Measurements from ENCODE around the gene KDM7A.
A peak's percentile ranks its signal among the peaks of the same experiment; 100 is the strongest.
"Not testable (repeated sequence)": the region's sequence is repeated elsewhere in the genome, so short reads cannot be mapped to it uniquely, and the experiment has no call there.

The KDM7A gene

DNA sequence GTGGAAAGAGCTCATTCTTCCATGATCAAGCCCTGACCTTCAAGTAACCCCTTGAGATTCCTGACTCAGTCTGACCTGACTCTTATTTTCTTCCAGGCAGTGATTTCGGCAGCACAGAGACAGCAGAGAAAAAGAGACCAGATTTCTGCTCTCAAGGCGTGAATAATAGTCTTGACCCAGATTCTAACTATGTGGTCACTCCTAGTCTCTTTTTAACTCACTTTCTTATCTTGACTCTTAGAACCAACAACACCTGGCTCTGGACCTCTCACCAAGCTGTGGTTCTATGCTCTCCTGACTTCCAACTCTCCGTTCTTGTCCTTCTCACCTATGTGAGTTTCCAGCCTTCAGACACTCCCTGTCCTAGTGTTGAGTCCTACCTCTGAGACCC is 36.9 kb upstream of the KDM7A start:
- Histone ChIP-seq H3K4me3 (ENCODE audit: low read length) (no peak overlapping the region), H3K27me3 (ENCODE audit: control insufficient read depth, insufficient read depth, low read length) (no peaks in the 10 kb centered on the region), H3K36me3 (ENCODE audit: control insufficient read depth, insufficient read depth, low read length) (no peaks in the 10 kb centered on the region)

DNA sequence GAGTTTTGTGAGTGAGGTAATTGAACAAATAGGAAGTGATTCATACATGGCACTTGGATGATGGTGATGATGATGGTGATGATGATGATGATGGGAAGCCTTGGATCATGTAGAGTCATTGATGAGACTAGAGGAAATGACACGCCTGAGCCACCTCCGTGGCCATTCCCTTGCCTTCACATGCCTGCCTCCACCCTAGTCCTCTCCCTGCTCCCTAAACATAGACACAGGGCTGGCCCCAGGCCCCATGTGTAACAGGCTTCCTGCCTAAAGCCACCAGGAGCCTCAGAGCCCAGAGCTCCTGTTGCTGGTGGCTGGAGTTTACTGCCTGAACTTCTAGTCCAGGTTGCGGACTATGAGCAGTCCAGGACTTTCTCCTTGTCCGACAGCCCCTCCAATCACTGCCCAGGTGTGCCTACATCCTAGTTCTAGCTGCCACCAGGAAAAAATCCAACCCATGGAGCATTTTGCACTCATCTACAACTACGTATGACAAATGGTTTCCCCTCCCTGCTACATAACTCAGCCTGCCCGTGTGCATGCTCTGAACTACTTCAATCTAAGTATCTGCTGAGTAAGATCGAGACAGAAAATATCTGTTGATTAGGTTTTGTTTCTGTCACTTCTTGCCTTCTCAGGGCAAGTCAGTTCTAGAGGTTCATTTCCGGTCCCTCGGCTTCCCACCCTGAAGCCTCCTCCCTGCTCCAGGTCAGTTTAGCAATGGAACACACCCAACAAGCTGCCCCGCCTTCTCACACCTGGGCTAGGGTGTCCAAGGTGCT is 35.5 kb upstream of the KDM7A start:
- no peak overlapping the region for H3K4me3 ChIP-seq (ENCODE audit: low read length)
- no peaks in the 10 kb centered on the region for H3K9me3 ChIP-seq (ENCODE audit: control insufficient read depth, low read length)
- H3K27me3 ChIP-seq (ENCODE audit: control insufficient read depth, insufficient read depth, low read length), result no peaks in the 10 kb centered on the region
- H3K36me3 ChIP-seq (ENCODE audit: control insufficient read depth, insufficient read depth, low read length), result no peaks in the 10 kb centered on the region
- peak overlapping the region; percentile 22 for H3K9ac ChIP-seq (ENCODE audit: low read length)
- peaks cover 36% of the 10 kb centered on the region for H3K4me1 ChIP-seq (ENCODE audit: control insufficient read depth, insufficient read depth, low read length)

More for the DNA sequence above, 36.9 kb upstream of the KDM7A start:
- Histone ChIP-seq H3K9me3 (ENCODE audit: control insufficient read depth, low read length) (no peaks in the 10 kb centered on the region), H3K9ac (ENCODE audit: low read length) (no peak overlapping the region), H3K4me1 (ENCODE audit: control insufficient read depth, insufficient read depth, low read length) (peaks cover 36% of the 10 kb centered on the region)

GRCh38 chr7:140211698-140212097 is 34.9 kb upstream of the KDM7A start:
- Histone ChIP-seq H3K4me3 (ENCODE audit: low read length) (no peak overlapping the region), H3K9ac (ENCODE audit: low read length) (no peak overlapping the region), H3K4me1 (ENCODE audit: control insufficient read depth, insufficient read depth, low read length) (peaks cover 36% of the 10 kb centered on the region), H3K36me3 (ENCODE audit: control insufficient read depth, insufficient read depth, low read length) (no peaks in the 10 kb centered on the region), H3K27me3 (ENCODE audit: control insufficient read depth, insufficient read depth, low read length) (no peaks in the 10 kb centered on the region), H3K9me3 (ENCODE audit: control insufficient read depth, low read length) (no peaks in the 10 kb centered on the region)

GRCh38 chr7:140209866-140210609 is 33.3 kb upstream of the KDM7A start:
- Histone ChIP-seq H3K4me1 (ENCODE audit: control insufficient read depth, insufficient read depth, low read length) (peaks cover 31% of the 10 kb centered on the region), H3K36me3 (ENCODE audit: control insufficient read depth, insufficient read depth, low read length) (no peaks in the 10 kb centered on the region), H3K9me3 (ENCODE audit: control insufficient read depth, low read length) (no peaks in the 10 kb centered on the region), H3K4me3 (ENCODE audit: low read length) (no peak overlapping the region), H3K9ac (ENCODE audit: low read length) (no peak overlapping the region), H3K27me3 (ENCODE audit: control insufficient read depth, insufficient read depth, low read length) (no peaks in the 10 kb centered on the region)

- Histone ChIP-seq H3K4me1 (ENCODE audit: control insufficient read depth, insufficient read depth, low read length) (peaks cover 3% of the 10 kb centered on the region), H3K9me3 (ENCODE audit: control insufficient read depth, low read length) (no peaks in the 10 kb centered on the region), H3K4me3 (ENCODE audit: low read length) (no peak overlapping the region), H3K27me3 (ENCODE audit: control insufficient read depth, insufficient read depth, low read length) (no peaks in the 10 kb centered on the region), H3K9ac (ENCODE audit: low read length) (no peak overlapping the region), H3K36me3 (ENCODE audit: control insufficient read depth, insufficient read depth, low read length) (no peaks in the 10 kb centered on the region)
Measured at GRCh38 chr7:140206616-140207389, 30.0 kb upstream of the KDM7A start.

GRCh38 chr7:140205600-140205999 is 28.8 kb upstream of the KDM7A start:
- H3K9ac ChIP-seq (ENCODE audit: low read length), result no peak overlapping the region
- H3K4me1 ChIP-seq (ENCODE audit: control insufficient read depth, insufficient read depth, low read length), result no peaks in the 10 kb centered on the region
- H3K36me3 ChIP-seq (ENCODE audit: control insufficient read depth, insufficient read depth, low read length), result no peaks in the 10 kb centered on the region
- H3K27me3 ChIP-seq (ENCODE audit: control insufficient read depth, insufficient read depth, low read length), result no peaks in the 10 kb centered on the region
- H3K4me3 ChIP-seq (ENCODE audit: low read length), result no peak overlapping the region
- no peaks in the 10 kb centered on the region for H3K9me3 ChIP-seq (ENCODE audit: control insufficient read depth, low read length)

GRCh38 chr7:140203556-140203955 is 26.8 kb upstream of the KDM7A start:
- no peaks in the 10 kb centered on the region for H3K9me3 ChIP-seq (ENCODE audit: control insufficient read depth, low read length)
- H3K27me3 ChIP-seq (ENCODE audit: control insufficient read depth, insufficient read depth, low read length), result no peaks in the 10 kb centered on the region
- H3K4me1 ChIP-seq (ENCODE audit: control insufficient read depth, insufficient read depth, low read length), result peaks cover 4% of the 10 kb centered on the region

DNA sequence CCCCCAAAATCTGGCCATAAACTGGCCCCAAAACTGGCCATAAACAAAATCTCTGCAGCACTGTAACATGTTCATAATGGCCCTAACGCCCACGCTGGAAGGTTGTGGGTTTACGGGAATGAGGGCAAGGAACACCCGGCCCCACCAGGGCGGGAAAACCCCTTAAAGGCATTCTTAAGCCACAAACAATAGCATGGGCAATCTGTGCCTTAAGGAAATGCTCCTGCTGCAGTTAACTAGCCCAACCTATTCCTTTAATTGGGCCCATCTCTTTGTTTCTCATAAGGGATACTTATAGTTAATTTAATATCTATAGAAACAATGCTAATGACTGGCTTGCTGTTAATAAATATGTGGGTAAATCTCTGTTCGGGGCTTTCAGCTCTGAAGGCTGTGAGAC is 26.2 kb upstream of the KDM7A start:
- not testable (repeated sequence) for H3K4me1 ChIP-seq (ENCODE audit: control insufficient read depth, insufficient read depth, low read length); H3K27me3 ChIP-seq (ENCODE audit: control insufficient read depth, insufficient read depth, low read length); H3K9ac ChIP-seq (ENCODE audit: low read length); H3K9me3 ChIP-seq (ENCODE audit: control insufficient read depth, low read length); H3K36me3 ChIP-seq (ENCODE audit: control insufficient read depth, insufficient read depth, low read length); H3K4me3 ChIP-seq (ENCODE audit: low read length)

More at GRCh38 chr7:140203556-140203955, 26.8 kb upstream of the KDM7A start:
- no peak overlapping the region for H3K9ac ChIP-seq (ENCODE audit: low read length)
- H3K36me3 ChIP-seq (ENCODE audit: control insufficient read depth, insufficient read depth, low read length), result no peaks in the 10 kb centered on the region
- H3K4me3 ChIP-seq (ENCODE audit: low read length), result no peak overlapping the region

- no peak overlapping the region for H3K9ac ChIP-seq (ENCODE audit: low read length)
- H3K4me1 ChIP-seq (ENCODE audit: control insufficient read depth, insufficient read depth, low read length), result peaks cover 4% of the 10 kb centered on the region
- H3K9me3 ChIP-seq (ENCODE audit: control insufficient read depth, low read length), result no peaks in the 10 kb centered on the region
- H3K27me3 ChIP-seq (ENCODE audit: control insufficient read depth, insufficient read depth, low read length), result no peaks in the 10 kb centered on the region
- no peak overlapping the region for H3K4me3 ChIP-seq (ENCODE audit: low read length)
- H3K36me3 ChIP-seq (ENCODE audit: control insufficient read depth, insufficient read depth, low read length), result no peaks in the 10 kb centered on the region
Measured at GRCh38 chr7:140201393-140201792, 24.6 kb upstream of the KDM7A start.

DNA sequence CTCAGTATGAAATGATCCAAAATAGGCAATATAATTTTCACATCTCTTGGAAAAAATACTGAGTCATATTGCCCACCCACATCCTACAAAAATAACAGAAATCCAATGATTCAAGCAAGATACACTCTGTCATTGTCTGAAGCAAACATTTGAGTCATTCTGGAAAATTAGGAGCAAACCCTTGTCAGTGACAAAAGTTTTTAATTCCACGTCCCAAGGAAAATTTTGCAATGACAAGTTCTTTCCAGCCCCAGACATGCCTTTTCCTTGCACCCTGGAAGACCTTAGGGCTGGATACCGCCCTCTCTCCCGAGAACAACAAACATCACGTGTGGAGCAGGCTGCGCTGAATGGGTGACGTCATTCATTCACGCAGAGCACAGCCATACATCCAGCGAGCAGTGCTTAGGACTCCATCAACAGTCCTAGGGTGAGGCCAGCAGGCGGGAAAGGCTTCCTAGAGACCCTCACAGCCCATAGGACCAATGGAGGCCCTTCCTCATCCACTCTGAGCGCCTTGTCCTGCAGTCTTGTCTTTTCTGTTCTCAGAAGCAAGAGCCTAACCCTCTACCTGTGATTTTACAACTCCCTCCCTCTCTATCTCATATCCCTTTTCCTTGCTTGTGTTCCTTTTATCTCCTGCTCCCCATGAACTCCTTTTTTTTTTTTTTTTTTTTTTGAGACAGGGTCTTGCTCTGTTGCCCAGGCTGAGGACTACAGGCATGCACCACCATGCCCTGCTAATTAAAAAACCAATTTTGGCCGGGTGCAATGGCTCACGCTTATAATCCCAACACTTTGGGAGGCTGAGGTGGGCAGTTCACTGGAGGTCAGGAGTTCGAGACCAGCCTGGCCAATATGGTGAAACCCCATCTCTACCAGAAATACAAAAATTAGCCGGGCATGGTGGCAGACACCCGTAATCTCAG is 23.5 kb upstream of the KDM7A start:
- Histone ChIP-seq H3K9me3 (ENCODE audit: control insufficient read depth, low read length) (no peaks in the 10 kb centered on the region), H3K4me1 (ENCODE audit: control insufficient read depth, insufficient read depth, low read length) (peaks cover 4% of the 10 kb centered on the region), H3K4me3 (ENCODE audit: low read length) (no peak overlapping the region), H3K9ac (ENCODE audit: low read length) (peak overlapping the region; percentile 28), H3K27me3 (ENCODE audit: control insufficient read depth, insufficient read depth, low read length) (no peaks in the 10 kb centered on the region), H3K36me3 (ENCODE audit: control insufficient read depth, insufficient read depth, low read length) (no peaks in the 10 kb centered on the region)

DNA sequence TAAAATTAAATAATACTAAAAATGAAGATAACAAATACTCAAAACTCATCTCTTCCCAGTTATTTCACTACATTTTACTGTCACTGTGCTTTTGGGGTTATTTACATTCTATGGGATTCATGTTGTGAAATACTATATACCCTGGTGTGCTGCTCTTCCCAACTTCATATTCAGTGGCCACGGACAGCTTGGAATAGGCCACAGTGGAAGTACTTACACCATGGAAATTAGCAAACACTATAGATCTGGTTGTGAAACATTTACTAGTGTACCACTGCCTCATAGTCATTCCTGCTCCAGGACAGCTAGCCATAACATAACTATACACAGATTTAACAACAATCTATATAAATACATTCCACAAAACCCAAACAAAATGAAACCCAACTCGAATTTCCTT is 21.2 kb upstream of the KDM7A start:
- no peak overlapping the region for H3K9ac ChIP-seq (ENCODE audit: low read length)
- no peak overlapping the region for H3K4me3 ChIP-seq (ENCODE audit: low read length)
- no peaks in the 10 kb centered on the region for H3K27me3 ChIP-seq (ENCODE audit: control insufficient read depth, insufficient read depth, low read length)
- H3K4me1 ChIP-seq (ENCODE audit: control insufficient read depth, insufficient read depth, low read length), result peaks cover 4% of the 10 kb centered on the region
- H3K9me3 ChIP-seq (ENCODE audit: control insufficient read depth, low read length), result no peaks in the 10 kb centered on the region
- no peaks in the 10 kb centered on the region for H3K36me3 ChIP-seq (ENCODE audit: control insufficient read depth, insufficient read depth, low read length)
